SHP77 (cell line): ENCODE results near the gene KCNK5.

Experiments used
- DNase-seq, 2 experiments: peaks; one replicate each; lab custom pipeline; 2025; lab: John Stamatoyannopoulos, UW

Gene KCNK5

GRCh38 chr6:39171489-39172376, 57.5 kb downstream of the KCNK5 start:
- no peak for DNase-seq

GRCh38 chr6:39170860-39171259, 58.4 kb downstream of the KCNK5 start:
- DNase-seq: no peak

GRCh38 chr6:39170389-39170788, 58.9 kb downstream of the KCNK5 start:
- DNase-seq: no peak

DNA sequence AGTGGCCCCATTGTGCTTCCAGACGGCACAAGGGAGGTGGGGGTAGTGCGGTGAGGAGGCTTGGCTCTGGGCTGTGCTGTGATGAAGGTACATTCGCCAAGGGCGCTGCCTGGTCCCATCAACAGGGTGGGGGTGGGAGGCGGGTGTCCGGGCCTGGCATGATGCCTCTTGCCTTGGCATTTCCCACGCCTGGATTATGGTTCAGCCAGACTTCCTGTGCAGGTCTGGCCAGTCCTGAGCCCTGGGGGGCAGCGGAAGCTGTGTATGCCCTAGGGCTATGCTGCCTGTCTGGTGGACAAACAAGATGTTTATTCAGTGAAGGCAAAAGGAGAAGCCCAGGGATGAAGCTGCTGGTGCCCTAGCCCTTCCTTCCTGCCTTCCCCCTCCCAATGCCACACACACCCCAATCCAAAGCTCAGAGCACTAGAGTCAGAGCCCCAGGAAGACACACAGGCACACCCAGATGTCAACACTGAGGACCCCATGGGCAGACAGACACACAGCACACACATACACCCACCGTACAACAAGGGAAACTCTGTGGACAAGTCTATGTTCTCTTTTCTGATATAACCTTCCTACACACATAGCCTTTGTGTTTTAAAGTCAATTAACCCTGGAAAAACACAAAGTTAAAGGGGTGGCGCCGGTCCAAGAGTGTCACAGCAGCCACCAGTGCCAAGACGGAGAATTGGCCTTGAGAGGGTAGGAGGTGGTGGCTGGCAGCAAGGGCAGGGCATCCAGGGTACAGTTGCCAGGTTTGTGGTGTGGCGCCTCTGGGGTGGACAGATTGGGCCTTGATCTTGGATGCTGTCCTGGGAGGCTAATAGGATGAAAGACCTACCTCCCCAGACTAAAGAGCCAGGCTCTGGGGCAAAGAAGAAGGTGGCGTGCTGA, 59.6 kb downstream of the KCNK5 start:
- no peak for DNase-seq

DNA sequence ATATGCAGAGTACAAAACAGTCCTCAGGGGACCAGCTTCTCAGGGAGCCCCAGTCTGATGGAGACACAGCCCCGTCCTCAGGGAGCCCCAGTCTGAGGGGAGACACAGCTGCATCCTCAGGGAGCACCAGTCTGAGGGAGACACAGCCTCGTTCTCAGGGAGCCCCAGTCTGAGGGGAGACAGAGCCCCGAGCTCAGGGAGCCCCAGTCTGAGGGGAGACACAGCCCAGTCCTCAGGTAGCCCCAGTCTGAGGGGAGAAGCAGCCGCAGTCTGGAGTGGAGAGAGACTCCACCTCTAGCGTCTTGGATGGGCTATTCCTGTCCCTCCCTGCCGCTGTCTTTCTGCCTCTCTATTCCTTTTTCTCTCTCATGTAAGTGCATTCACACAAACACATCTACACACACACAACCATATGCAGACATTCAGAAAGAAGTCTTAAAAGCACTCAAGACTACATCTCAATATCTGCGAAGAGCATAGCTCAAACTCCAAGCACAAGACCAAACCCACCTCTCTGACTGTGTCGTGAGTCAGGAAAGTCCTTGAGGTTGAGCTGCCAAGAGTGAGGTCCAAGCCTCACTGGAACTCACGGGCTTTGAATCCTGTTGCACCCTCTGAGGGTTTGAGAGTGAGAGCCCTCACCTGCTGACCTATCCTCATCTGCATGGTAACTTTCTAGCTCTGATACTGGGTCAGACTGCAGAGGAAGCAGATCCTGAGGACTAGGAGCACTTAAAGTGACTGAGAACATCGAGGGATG, 61.2 kb downstream of the KCNK5 start:
- no peak for DNase-seq

DNA sequence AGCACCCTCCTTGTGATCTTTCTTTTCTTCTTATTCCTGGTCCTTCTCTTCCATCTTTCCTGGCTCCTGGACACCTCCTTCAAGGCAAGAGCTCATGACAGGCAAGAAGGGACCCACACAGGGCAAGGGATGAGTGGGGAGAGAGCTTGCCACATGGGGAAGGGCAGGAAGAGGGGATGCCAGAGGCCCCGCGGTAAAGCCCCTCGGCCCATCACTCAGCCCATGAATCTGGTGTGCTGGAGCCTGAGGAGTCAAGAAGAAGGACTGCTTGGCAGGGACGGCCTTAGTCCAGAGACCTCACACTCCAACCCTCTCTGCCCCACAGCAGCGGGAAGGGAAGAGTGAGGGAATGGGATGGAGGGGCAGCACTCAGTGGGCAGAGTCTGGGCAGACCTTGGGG, 62.0 kb downstream of the KCNK5 start:
- no peak for DNase-seq

DNA sequence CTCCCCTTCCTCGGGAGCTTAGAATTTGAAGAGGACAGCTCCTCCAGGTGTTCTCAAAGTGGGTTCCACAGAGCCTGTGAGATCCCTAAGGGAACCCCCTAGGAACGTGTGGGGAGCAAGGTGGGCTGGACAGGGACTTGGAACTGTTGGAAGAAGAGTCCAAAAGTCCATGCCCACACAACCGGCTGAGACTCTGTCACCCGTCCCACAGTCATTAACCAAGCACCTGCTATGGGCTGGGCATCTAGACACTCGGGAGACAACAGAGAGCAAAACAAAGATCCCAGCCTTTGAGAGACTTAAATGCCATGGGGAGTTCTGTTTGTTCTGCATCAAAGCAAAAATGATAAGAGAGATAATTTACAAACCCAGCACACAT, 62.4 kb downstream of the KCNK5 start:
- no peak for DNase-seq

- peak; percentile 63 to 68 for DNase-seq
Measured at GRCh38 chr6:39166189-39166911, 62.9 kb downstream of the KCNK5 start.

- no peak for DNase-seq
Measured at GRCh38 chr6:39157511-39157910, 71.8 kb downstream of the KCNK5 start.

DNA sequence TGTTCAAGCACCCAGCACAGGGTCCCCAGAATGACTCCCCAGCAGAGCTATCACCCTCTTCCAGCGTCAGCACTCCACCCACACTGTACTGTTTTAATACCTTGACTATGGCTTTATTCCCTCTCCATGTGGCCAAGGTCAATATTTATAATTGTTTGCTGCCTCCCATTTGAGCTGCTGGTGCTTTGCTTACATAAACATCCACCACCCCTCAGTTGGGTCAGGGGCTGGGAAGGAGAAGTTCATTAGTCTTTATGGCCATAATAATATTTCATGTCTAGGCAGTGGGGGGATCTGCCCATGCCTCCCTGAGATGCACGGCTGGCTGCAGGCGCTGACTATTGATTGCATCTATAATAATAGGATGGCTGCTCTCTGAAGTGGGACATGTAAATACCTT, 72.5 kb downstream of the KCNK5 start:
- DNase-seq: no peak

DNA sequence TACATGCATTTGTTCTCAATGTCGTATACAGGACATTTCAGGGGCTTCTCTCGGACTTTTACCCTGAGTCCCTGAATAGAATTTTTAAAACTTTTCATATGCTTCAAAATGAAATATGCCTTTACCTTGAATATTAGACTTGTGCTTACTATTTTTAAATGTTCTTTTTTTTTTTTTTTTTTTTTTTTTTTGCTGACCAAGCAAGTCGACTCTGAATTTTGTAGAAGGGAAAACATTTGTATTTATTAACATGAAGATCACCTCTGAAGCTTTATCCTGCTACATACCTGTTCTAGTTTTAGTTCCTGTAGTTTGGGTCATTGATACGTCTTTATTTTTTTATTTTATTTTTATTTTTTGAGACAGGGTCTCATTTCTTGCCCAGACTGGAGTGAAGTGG, 74.6 kb downstream of the KCNK5 start:
- DNase-seq: no peak

DNA sequence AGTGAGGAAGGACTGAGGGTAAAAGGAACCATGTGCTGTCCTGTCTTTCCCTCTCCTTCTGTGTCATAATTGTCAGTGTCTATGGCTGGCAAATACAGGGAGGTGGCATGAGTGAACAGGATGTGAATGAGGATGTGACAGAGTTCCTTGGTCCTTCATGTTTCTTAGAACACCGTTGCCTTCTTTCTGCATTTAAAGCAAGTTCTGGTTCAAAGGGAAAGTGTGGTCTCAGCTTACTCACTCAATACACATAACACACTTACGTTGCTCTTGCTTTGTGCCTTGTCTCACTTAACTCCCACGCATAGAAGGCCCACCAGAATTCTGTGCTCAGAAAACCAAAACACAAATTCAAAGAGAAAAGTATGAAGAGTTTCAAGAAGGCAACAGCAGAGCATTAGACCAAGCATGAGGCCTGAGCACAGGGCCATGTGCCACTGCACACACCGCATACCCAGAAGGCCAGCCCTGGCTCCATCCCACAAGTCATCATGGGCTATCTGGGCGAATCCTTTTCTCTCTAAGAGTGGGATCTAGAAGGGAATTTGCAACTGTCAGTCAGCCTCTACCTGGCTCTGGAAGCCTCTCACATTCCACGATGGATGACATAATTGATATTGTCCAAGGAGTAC, 75.4 kb downstream of the KCNK5 start:
- no peak for DNase-seq

- DNase-seq: no peak
Measured at GRCh38 chr6:39152262-39152661, 77.0 kb downstream of the KCNK5 start.

GRCh38 chr6:39151211-39151610, 78.1 kb downstream of the KCNK5 start:
- no peak for DNase-seq

- no peak for DNase-seq
Measured at GRCh38 chr6:39144481-39145173, 84.6 kb downstream of the KCNK5 start.

- no peak for DNase-seq
Measured at GRCh38 chr6:39143238-39143930, 85.9 kb downstream of the KCNK5 start.

- no peak for DNase-seq
Measured at GRCh38 chr6:39140556-39141167, 88.6 kb downstream of the KCNK5 start.
